ENCODE results near the gene ARHGEF12.
"Not testable (repeated sequence)": the region's sequence is repeated elsewhere in the genome, so short reads cannot be mapped to it uniquely, and the experiment has no call there.

Gene ARHGEF12

GRCh38 chr11:120501976-120502755 is 166.0 kb downstream of the ARHGEF12 start:
- DNase-seq = no peak

- not testable (repeated sequence) for DNase-seq
Observed at GRCh38 chr11:120503529-120503928, 167.3 kb downstream of the ARHGEF12 start.

GRCh38 chr11:120505801-120506425 is 169.7 kb downstream of the ARHGEF12 start:
- DNase-seq = no peak

GRCh38 chr11:120509346-120510053 is 173.3 kb downstream of the ARHGEF12 start:
- DNase-seq = no peak

GRCh38 chr11:120510406-120511115 is 174.3 kb downstream of the ARHGEF12 start:
- no peak for DNase-seq

- DNase-seq = peak; percentile 24 to 84
Observed at GRCh38 chr11:120511116-120511819, 175.1 kb downstream of the ARHGEF12 start, which contains the start of gene GRIK4. Gene GRIK4, plus strand, starts transcription at chr11:120511748. Its CDS starts 148,571 bp downstream, at chr11:120660319.

- no peak for DNase-seq
Observed at GRCh38 chr11:120511820-120512738, 175.9 kb downstream of the ARHGEF12 start.

- DNase-seq = no peak
Observed at GRCh38 chr11:120512739-120513435, 176.7 kb downstream of the ARHGEF12 start.

GRCh38 chr11:120513436-120514315 is 177.5 kb downstream of the ARHGEF12 start:
- DNase-seq = no peak

- no peak for DNase-seq
Observed at GRCh38 chr11:120514541-120515121, 178.4 kb downstream of the ARHGEF12 start.

GRCh38 chr11:120515186-120515723 is 179.0 kb downstream of the ARHGEF12 start:
- no peak for DNase-seq

- no peak for DNase-seq
Observed at GRCh38 chr11:120516461-120517389, 180.5 kb downstream of the ARHGEF12 start.

GRCh38 chr11:120517390-120517761 is 181.2 kb downstream of the ARHGEF12 start:
- no peak for DNase-seq

GRCh38 chr11:120517801-120518291 is 181.6 kb downstream of the ARHGEF12 start:
- DNase-seq = no peak

GRCh38 chr11:120518356-120518755 is 182.1 kb downstream of the ARHGEF12 start:
- no peak for DNase-seq

GRCh38 chr11:120519474-120519873 is 183.3 kb downstream of the ARHGEF12 start:
- DNase-seq = no peak

- no peak for DNase-seq
Observed at GRCh38 chr11:120520091-120520822, 184.0 kb downstream of the ARHGEF12 start.
